AG09319 (cell line): ENCODE results near the gene SDE2.

Source experiments
- DNase-seq: peaks from one replicate; pipeline ENCODE4 v3.0.0-alpha.2; 2010; ENCODE audit warnings: low read depth; ENCODE audit errors: extremely low read depth
- TF ChIP-seq, protein P1 (sequence below): IDR thresholded peaks from 2 replicates; pipeline ENCODE4 v1.5.1; 2011; ENCODE audit warnings: low read depth, mild to moderate bottlenecking, inconsistent platforms, low read length, moderate library complexity

The SDE2 gene

DNA sequence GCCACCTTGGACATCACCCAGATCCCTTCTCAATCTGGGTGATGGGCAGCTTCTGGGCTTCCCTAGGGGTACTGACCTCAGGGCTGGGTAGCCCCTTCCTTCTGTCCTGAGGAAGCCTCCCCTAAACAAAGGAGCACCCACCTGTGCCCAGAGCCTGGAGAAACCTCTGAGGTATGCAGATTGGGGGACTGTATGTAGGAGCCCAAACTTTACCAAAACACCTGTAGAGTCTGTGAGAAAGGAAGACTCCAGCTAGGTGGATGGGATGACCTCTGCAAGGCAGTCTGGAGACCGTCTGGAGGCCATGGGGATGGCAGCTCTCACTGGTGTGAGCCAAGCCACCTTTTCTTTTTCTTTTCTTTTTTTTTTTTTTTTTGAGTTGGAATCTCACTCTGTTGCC lies 44.4 kb downstream of the SDE2 start:
- no peak for DNase-seq
- TF ChIP-seq, protein P1, sequence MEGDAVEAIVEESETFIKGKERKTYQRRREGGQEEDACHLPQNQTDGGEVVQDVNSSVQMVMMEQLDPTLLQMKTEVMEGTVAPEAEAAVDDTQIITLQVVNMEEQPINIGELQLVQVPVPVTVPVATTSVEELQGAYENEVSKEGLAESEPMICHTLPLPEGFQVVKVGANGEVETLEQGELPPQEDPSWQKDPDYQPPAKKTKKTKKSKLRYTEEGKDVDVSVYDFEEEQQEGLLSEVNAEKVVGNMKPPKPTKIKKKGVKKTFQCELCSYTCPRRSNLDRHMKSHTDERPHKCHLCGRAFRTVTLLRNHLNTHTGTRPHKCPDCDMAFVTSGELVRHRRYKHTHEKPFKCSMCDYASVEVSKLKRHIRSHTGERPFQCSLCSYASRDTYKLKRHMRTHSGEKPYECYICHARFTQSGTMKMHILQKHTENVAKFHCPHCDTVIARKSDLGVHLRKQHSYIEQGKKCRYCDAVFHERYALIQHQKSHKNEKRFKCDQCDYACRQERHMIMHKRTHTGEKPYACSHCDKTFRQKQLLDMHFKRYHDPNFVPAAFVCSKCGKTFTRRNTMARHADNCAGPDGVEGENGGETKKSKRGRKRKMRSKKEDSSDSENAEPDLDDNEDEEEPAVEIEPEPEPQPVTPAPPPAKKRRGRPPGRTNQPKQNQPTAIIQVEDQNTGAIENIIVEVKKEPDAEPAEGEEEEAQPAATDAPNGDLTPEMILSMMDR, result no peak

DNA sequence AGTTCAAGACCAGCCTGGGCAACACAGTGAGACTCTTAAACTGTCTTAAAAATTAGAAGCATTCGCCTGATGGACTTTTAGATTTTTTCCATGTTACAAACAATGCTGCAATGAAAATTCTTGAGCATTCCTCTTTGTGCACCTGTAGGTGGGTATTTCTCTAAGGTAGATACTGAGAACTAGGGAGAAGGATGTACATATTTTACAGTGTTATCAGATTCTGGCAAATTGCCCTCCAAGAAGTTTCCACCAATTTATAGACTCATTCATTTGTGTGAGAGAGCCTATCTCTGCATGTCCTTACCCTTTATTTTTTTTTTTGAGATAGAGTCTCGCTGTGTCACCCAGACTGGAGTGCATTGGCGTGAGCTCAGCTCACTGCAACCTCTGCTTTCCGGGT lies 45.8 kb downstream of the SDE2 start:
- no peak for DNase-seq
- TF ChIP-seq, protein P1, result no peak

DNA sequence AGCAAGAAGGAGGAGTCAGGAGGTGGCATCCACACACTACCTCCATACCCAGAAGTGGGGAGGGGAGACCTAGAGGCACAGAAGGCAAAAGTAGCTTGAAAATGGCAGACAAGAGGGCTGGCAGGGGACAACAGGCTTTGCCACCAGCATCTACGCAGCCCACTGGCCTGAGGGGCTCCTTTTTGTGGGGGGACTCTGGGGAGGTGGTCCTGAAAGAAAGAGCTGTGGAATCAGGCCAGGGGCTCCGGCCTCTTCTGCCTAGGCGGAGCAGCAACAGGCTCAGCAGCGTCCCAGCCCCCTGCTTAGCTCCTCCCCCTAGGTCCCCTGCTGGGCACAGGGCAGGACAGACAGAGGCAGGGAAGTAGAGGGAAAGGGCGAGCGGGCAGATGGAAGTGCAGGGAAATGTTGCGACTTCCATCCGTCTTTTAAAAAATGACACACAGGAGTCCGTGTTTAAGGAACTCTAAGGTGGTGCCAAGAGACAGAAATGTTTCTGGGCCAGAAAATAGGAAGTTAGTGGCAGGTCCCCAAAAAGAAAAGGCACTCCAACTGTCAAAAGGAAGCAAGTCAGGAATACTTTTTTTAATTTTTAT lies 48.1 kb downstream of the SDE2 start:
- DNase-seq, result no peak
- TF ChIP-seq, protein P1, result no peak

DNA sequence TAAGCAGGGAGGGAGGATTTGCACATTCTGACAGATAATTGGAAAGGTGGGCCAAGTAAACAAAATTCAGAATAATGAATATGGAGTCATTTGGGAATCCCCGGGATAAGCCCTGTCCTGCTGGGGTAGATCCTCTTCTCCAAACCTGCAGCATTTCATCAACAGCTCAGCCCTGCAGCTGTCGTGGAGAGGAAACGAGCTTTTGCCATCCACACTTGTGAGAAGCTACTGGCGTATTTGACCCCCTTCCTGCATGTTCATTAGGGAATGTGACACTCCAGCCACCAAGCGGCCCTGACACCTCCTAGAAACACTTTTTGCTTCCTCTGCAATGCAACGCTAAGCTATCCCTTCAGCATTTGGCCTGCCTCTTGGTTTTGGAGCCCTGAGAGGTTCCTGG lies 50.1 kb downstream of the SDE2 start:
- no peak for DNase-seq

DNA sequence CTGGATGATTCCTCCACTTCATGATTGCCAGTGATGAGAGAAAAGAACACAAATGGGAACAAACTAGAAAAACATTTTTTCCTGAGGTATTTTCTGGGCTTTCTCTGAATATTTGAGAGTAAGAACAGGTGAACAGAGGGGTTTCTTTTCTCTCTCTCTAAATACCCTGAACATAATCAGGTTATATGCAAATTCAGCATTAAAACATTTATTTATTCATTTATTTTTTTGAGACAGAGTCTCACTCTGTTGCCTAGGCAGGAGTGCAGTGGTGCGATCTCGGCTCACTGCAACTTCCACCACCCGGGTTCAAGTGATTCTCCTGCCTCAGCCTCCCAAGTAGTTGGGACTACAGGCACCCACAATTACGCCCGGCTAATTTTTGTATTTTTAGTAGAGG lies 52.3 kb downstream of the SDE2 start:
- TF ChIP-seq, protein P1, result no peak
- DNase-seq, result no peak

More for the DNA sequence above, 50.1 kb downstream of the SDE2 start:
- TF ChIP-seq, protein P1, result no peak

DNA sequence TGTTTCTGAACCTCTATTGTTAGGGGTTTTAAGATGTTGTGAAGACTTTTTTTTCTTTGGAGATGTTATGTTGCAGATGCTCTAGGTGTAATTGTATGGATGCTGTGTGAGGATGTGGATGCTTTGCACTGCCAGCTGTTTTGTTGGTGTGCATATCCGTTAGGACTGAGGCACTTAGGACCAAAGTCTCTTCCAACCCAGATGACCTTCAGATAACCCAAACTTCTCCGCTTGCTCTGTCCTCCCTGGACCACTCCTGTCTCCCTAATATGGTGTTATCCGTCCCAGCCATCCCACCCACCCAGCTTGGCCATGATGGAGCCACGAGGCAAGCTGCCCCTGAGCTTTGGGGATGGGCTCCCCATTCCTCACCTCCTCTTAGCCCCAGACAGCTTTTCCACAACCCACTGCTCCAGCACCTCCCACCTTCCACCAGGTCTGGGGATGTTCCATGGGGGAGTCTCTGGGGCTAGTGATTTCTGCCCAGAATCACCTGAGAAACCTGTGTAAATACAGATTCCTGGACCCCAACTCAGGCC lies 53.0 kb downstream of the SDE2 start:
- no peak for DNase-seq
- TF ChIP-seq, protein P1, result no peak

DNA sequence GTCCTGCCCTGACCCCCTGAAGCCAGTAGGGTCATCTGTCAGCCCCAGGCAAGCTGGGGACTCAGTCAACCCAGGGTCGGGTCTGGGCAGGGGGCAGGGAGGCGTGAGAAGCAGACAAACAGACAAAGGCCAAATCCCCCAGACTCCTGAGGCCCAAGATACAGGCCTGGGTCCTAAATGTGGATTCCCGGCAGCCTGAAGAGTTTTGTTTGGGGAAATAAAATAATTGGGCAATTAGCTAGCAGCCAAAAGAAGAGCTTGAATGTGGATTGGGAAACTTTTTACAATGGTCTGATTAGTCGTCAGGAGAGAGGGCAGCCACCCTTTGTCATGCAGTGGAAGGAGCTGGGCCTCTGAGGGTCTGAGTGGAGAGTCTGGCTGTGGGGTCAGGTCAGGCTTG lies 53.6 kb downstream of the SDE2 start:
- no peak for DNase-seq
- TF ChIP-seq, protein P1, result no peak
